BJ (cell line): ENCODE measurements around the gene WASHC4. TPM values are rescaled to one million over a fixed set of nuclear protein-coding genes. Genes with fewer than 3 reads are reported as not detected.
"Not testable (repeated sequence)": the region's sequence is repeated elsewhere in the genome, so short reads cannot be mapped to it uniquely, and the experiment has no call there.

Experiments used
- CTCF ChIA-PET: fragments of 350-600 bp; formaldehyde crosslinking; extraction: SDS; loops from one replicate; lab custom pipeline; 2021; ENCODE audit warnings: antibody characterized with exemption, inconsistent platforms; lab: Yijun Ruan, JAX
- POLR2A ChIA-PET: fragments of 300-600 bp; sonication (Branson Sonifier 250); formaldehyde crosslinking; extraction: SDS; loops from one replicate; lab custom pipeline; 2021; ENCODE audit warnings: antibody characterized with exemption; lab: Charles Lee
- DNase-seq: peaks from one replicate; pipeline ENCODE4 v3.0.0-alpha.2; 2011; ENCODE audit warnings: low read depth
- H3K27me3 ChIP-seq: 2 replicates; pipeline ENCODE4 v1.6.0; 2011; ENCODE audit warnings: low read length; ENCODE audit not compliant: control insufficient read depth, insufficient read depth
- H3K36me3 ChIP-seq: 2 replicates; pipeline ENCODE4 v1.5.1; 2011; ENCODE audit warnings: low read length; ENCODE audit not compliant: control insufficient read depth, insufficient read depth
- H3K4me3 ChIP-seq: 2 replicates; pipeline ENCODE4 v1.5.1; 2011; ENCODE audit warnings: low read depth, mild to moderate bottlenecking, control low read depth, low read length
- polyA plus RNA-seq: library from polyadenylated mRNA; depleted of rRNA; stranded (reverse); fragments of >200 nt; gene quantifications from 2 replicates; pipeline ENCODE4 v1.2.3, GENCODE V29; 2011
- TF ChIP-seq, protein P1 (sequence below): IDR thresholded peaks from 2 replicates; pipeline ENCODE4 v1.5.1; 2011; ENCODE audit warnings: low read depth, mild to moderate bottlenecking, control low read depth, inconsistent platforms, low read length, moderate library complexity; ENCODE audit not compliant: insufficient read depth

The WASHC4 gene
- polyA plus RNA-seq, 1 experiment = 17.7 TPM

DNA sequence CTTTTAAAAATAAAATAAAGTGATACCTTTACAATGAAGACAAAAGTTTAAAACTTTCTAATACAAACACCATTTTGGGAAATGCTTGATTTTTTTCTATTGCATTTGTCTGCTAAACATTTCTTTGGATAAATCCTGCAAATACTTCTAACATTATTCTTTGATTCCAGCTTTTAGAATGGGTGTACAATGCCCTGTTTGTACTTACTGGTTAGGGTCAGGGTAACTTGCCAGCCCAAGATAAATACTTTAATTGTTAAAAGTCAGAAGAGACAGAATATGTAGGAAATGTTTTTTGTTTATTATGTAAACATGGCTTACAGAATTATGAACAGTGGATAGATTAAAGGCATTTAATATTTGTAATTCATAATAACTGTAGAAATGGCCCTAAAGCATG lies 60.5 kb downstream of the WASHC4 start:
- POLR2A ChIA-PET = no interaction called here
- H3K36me3 ChIP-seq = no peaks in the 10 kb centered on the region; the same call in 1 of the 2 replicates
- DNase-seq = no peak
- no peaks in the 10 kb centered on the region for H3K27me3 ChIP-seq
- no peak overlapping the region for H3K4me3 ChIP-seq
- TF ChIP-seq, protein P1, sequence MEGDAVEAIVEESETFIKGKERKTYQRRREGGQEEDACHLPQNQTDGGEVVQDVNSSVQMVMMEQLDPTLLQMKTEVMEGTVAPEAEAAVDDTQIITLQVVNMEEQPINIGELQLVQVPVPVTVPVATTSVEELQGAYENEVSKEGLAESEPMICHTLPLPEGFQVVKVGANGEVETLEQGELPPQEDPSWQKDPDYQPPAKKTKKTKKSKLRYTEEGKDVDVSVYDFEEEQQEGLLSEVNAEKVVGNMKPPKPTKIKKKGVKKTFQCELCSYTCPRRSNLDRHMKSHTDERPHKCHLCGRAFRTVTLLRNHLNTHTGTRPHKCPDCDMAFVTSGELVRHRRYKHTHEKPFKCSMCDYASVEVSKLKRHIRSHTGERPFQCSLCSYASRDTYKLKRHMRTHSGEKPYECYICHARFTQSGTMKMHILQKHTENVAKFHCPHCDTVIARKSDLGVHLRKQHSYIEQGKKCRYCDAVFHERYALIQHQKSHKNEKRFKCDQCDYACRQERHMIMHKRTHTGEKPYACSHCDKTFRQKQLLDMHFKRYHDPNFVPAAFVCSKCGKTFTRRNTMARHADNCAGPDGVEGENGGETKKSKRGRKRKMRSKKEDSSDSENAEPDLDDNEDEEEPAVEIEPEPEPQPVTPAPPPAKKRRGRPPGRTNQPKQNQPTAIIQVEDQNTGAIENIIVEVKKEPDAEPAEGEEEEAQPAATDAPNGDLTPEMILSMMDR = no peak
- CTCF ChIA-PET = no interaction called here

GRCh38 chr12:105170139-105170538 lies 62.6 kb downstream of the WASHC4 start:
- no peak for DNase-seq
- Histone ChIP-seq H3K27me3 (no peaks in the 10 kb centered on the region), H3K4me3 (no peak overlapping the region), H3K36me3 (peaks cover 1% of the 10 kb centered on the region; the same call in 1 of the 2 replicates)
- TF ChIP-seq, protein P1 = no peak
- ChIA-PET POLR2A (no interaction called here), CTCF (no interaction called here)

- Histone ChIP-seq H3K27me3 (no peaks in the 10 kb centered on the region), H3K36me3 (peaks cover 1% of the 10 kb centered on the region; the same call in 1 of the 2 replicates), H3K4me3 (no peak overlapping the region)
- DNase-seq = no peak
- ChIA-PET CTCF (no interaction called here), POLR2A (interaction anchor here (0.7 kb wide), 1 partner anchor 42 kb away, joined by 4 read pairs; no protein-coding TSS in a partner anchor)
- TF ChIP-seq, protein P1 = no peak
Measured at GRCh38 chr12:105171691-105172436, 64.3 kb downstream of the WASHC4 start.

DNA sequence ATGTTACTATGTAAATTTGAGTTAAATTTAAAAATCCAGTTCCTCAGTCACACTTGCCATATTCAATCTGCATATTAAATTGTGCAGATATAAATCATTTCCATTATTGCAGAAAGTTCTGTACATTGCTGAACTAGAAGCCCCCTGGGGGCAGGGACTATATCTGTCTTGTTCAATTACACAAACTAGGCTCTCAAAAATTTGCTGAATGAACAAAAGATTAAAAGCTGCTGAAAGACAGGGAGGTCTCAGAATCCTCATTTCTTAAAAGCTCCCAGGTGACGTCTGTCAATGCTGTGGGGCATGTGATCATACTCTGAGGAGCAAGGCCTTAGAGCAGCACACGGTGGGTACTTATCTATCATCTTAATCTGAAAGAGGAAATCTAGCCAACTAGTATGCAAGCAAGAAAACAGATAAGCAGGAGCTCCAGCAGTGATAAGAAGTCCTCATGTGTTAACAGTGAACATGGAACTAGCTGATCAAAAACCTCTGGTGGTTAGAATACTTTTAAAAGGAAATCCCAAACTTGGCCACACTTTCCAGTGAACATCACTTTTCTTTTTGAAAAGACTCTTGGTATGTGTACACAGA lies 68.0 kb downstream of the WASHC4 start:
- no peaks in the 10 kb centered on the region for H3K27me3 ChIP-seq
- POLR2A ChIA-PET = no interaction called here
- no peak overlapping the region for H3K4me3 ChIP-seq
- peaks cover 1% of the 10 kb centered on the region; the same call in 1 of the 2 replicates for H3K36me3 ChIP-seq
- TF ChIP-seq, protein P1 = no peak
- CTCF ChIA-PET = no interaction called here
- DNase-seq = no peak

GRCh38 chr12:105177208-105177607 lies 69.7 kb downstream of the WASHC4 start:
- TF ChIP-seq, protein P1 = no peak
- no peak for DNase-seq
- H3K4me3 ChIP-seq = no peak overlapping the region
- CTCF ChIA-PET = no interaction called here
- POLR2A ChIA-PET = no interaction called here
- H3K27me3 ChIP-seq = no peaks in the 10 kb centered on the region
- H3K36me3 ChIP-seq = peaks cover 1% of the 10 kb centered on the region

GRCh38 chr12:105179114-105179513 lies 71.6 kb downstream of the WASHC4 start:
- POLR2A ChIA-PET, CTCF ChIA-PET, H3K27me3 ChIP-seq, H3K4me3 ChIP-seq, H3K36me3 ChIP-seq, DNase-seq: not testable (repeated sequence)

DNA sequence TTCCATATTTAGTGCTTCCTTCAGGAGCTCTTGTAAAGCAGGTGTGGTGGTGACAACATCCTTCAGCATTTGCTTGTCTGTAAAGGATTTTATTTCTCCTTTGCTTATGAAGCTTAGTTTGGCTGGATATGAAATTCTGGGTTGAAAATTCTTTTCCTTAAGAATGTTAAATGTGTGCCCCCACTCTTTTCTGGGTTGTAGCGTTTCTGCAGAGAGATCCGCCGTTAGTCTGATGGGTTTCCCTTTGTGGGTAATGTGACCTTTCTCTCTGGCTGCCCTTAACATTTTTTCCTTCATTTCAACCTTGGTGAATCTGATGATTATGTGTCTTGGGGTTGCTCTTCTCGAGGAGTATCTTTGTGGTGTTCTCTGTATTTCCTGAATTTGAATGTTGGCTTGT lies 75.9 kb downstream of the WASHC4 start:
- peaks cover 14% of the 10 kb centered on the region for H3K36me3 ChIP-seq
- DNase-seq, POLR2A ChIA-PET: not testable (repeated sequence)

DNA sequence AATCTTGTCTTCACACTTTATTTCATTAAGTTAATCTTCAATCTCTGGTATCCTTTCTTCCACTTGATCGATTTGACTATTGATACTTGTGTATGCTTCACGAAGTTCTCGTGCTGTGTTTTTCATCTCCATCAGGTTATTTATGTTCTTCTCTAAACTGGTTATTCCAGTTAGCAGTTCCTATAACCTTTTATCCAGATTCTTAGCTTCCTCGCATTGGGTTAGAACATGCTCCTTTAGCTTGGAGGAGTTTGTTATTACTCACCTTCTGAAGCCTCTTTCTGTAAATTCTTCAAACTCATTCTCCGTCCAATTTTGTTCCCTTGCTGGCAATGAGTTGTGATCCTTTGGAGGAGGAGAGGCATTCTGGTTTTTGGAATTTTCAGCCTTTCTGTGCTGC lies 76.4 kb downstream of the WASHC4 start:
- CTCF ChIA-PET, DNase-seq, POLR2A ChIA-PET, H3K4me3 ChIP-seq, H3K27me3 ChIP-seq: not testable (repeated sequence)
- H3K36me3 ChIP-seq = peaks cover 16% of the 10 kb centered on the region

More for the DNA sequence above, 75.9 kb downstream of the WASHC4 start:
- H3K27me3 ChIP-seq, CTCF ChIA-PET, H3K4me3 ChIP-seq: not testable (repeated sequence)
